Astrocyte (in vitro differentiated cells and primary cell): ENCODE results near the gene STK32B. TPM values are rescaled to one million over a fixed set of nuclear protein-coding genes. Genes with fewer than 3 reads are reported as not detected.

Source experiments
- DNase-seq: peaks from one replicate; pipeline ENCODE4 v3.0.0-alpha.2; 2010; ENCODE audit warnings: low read depth
- FAIRE-seq: peaks from 2 replicates; lab custom pipeline; 2011; peaks lifted over from hg19 to GRCh38; lab: Jason Lieb, UNC
- H2AFZ ChIP-seq: 2 replicates; pipeline ENCODE4 v1.6.0; 2012; ENCODE audit warnings: low read depth, low read length, inconsistent platforms
- H3K27ac ChIP-seq: 2 replicates; pipeline ENCODE4 v1.5.1; 2011; ENCODE audit warnings: low read depth, low read length, inconsistent platforms
- H3K27me3 ChIP-seq: 2 replicates; pipeline ENCODE4 v1.6.0; 2011; ENCODE audit warnings: low read length, inconsistent platforms; ENCODE audit not compliant: insufficient read depth
- H3K36me3 ChIP-seq: 2 replicates; pipeline ENCODE4 v1.5.1; 2011; ENCODE audit warnings: low read length, inconsistent platforms; ENCODE audit not compliant: insufficient read depth
- H3K4me1 ChIP-seq: 2 replicates; pipeline ENCODE4 v1.5.1; 2011; ENCODE audit warnings: low read length, inconsistent platforms; ENCODE audit not compliant: insufficient read depth
- H3K4me2 ChIP-seq: 2 replicates; pipeline ENCODE4 v1.6.0; 2012; ENCODE audit warnings: low read length, inconsistent platforms
- H3K4me3 ChIP-seq: 2 replicates; pipeline ENCODE4 v1.5.1; 2011; ENCODE audit warnings: low read depth, mild to moderate bottlenecking, low read length, inconsistent platforms; ENCODE audit not compliant: insufficient read depth
- H3K79me2 ChIP-seq: 2 replicates; pipeline ENCODE4 v1.6.0; 2012; ENCODE audit warnings: mild to moderate bottlenecking, low read length, inconsistent platforms; ENCODE audit not compliant: insufficient read depth
- H3K9ac ChIP-seq: 2 replicates; pipeline ENCODE4 v1.6.0; 2012; ENCODE audit warnings: mild to moderate bottlenecking, low read length, inconsistent platforms
- H3K9me3 ChIP-seq: 2 replicates; pipeline ENCODE4 v1.5.1; 2012; ENCODE audit warnings: low read depth, mild to moderate bottlenecking, low read length, inconsistent platforms; ENCODE audit not compliant: insufficient read depth
- H4K20me1 ChIP-seq: 2 replicates; pipeline ENCODE4 v1.6.0; 2012; ENCODE audit warnings: low read length, inconsistent platforms; ENCODE audit not compliant: insufficient read depth
- H3K27ac Mint-ChIP-seq: one replicate; pipeline ENCODE4 v1.8.0; 2021; ENCODE audit warnings: mild to moderate bottlenecking, mixed read lengths; ENCODE audit not compliant: unreplicated experiment
- H3K27me3 Mint-ChIP-seq: one replicate; pipeline ENCODE4 v1.8.0; 2021; ENCODE audit warnings: low read depth, mixed read lengths; ENCODE audit not compliant: unreplicated experiment
- H3K36me3 Mint-ChIP-seq: one replicate; pipeline ENCODE4 v1.8.0; 2021; ENCODE audit warnings: low read depth, mixed read lengths; ENCODE audit not compliant: unreplicated experiment
- H3K4me1 Mint-ChIP-seq: one replicate; pipeline ENCODE4 v1.8.0; 2021; ENCODE audit warnings: low read depth, mixed read lengths; ENCODE audit not compliant: unreplicated experiment
- H3K4me3 Mint-ChIP-seq: one replicate; pipeline ENCODE4 v1.8.0; 2021; ENCODE audit warnings: mild to moderate bottlenecking, moderate library complexity, mixed read lengths; ENCODE audit not compliant: unreplicated experiment
- H3K9me3 Mint-ChIP-seq: one replicate; pipeline ENCODE4 v1.8.0; 2021; ENCODE audit warnings: mild to moderate bottlenecking, mixed read lengths; ENCODE audit not compliant: unreplicated experiment
- CTCF ChIP-seq: IDR thresholded peaks from 2 replicates; pipeline ENCODE4 v1.5.1; 2011; ENCODE audit warnings: low read depth, mild to moderate bottlenecking, inconsistent platforms, low read length, moderate library complexity; ENCODE audit not compliant: insufficient read depth
- EZH2 ChIP-seq: IDR thresholded peaks from 2 replicates; pipeline ENCODE4 v1.6.1; 2012; ENCODE audit warnings: mild to moderate bottlenecking, low read length, inconsistent platforms; ENCODE audit not compliant: insufficient read depth
- total RNA-seq: library from RNA; stranded (reverse); gene quantifications from 2 replicates; pipeline ENCODE4 v1.2.1, GENCODE V29; 2021

Gene STK32B
- total RNA-seq, 1 donor from 2014 or later, result 2.9 TPM

DNA sequence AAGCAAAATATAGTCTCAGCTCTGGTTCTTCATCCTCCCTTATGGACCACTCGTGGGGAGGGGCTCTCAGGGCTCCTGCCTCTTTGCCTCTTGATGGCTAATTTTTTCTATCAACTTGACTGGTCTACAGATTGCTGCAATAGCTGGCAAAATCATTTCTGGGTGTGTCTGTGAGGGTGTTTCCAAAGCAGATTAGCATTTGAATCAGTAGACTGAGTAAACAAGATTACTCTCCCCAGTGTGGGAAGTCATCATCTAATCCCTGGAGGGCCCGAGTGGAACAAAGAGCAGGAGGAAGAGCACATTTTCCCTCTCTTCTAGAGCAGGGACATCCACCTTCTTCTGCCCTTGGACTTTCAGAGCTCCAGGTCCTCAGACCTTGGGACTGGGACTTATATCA, 153.5 kb downstream of the STK32B start:
- peaks cover 16% of the 10 kb centered on the region for H3K4me1 Mint-ChIP-seq
- no peak overlapping the region for H3K4me2 ChIP-seq
- TF ChIP-seq EZH2, result no peak
- H3K79me2 ChIP-seq, result no peaks in the 10 kb centered on the region
- H3K9ac ChIP-seq, result no peak overlapping the region
- no peak overlapping the region for H2AFZ ChIP-seq
- no peak overlapping the region for H3K27ac Mint-ChIP-seq
- FAIRE-seq (no peak), DNase-seq (no peak)
- H3K4me3 ChIP-seq, result no peak overlapping the region
- no peaks in the 10 kb centered on the region for H3K36me3 Mint-ChIP-seq
- H3K9me3 ChIP-seq, result no peaks in the 10 kb centered on the region
- H3K27ac ChIP-seq, result no peak overlapping the region
- no peaks in the 10 kb centered on the region for H3K27me3 Mint-ChIP-seq
- peaks cover 7% of the 10 kb centered on the region for H3K9me3 Mint-ChIP-seq
- H3K4me1 ChIP-seq, result peaks cover 14% of the 10 kb centered on the region
- no peaks in the 10 kb centered on the region for H3K27me3 ChIP-seq
- H3K4me3 Mint-ChIP-seq, result no peak overlapping the region
- no peaks in the 10 kb centered on the region for H4K20me1 ChIP-seq
- H3K36me3 ChIP-seq, result no peaks in the 10 kb centered on the region

- Histone ChIP-seq H3K4me1 (peaks cover 14% of the 10 kb centered on the region), H3K27ac (peak overlapping the region; percentile 54), H3K4me2 (peak overlapping the region; percentile 64), H3K9ac (no peak overlapping the region), H3K79me2 (no peaks in the 10 kb centered on the region), H3K27me3 (no peaks in the 10 kb centered on the region), H3K9me3 (no peaks in the 10 kb centered on the region), H3K4me3 (no peak overlapping the region), H3K36me3 (no peaks in the 10 kb centered on the region), H4K20me1 (no peaks in the 10 kb centered on the region), H2AFZ (no peak overlapping the region)
- Mint-ChIP-seq H3K9me3 (peaks cover 7% of the 10 kb centered on the region), H3K36me3 (no peaks in the 10 kb centered on the region), H3K4me3 (no peak overlapping the region), H3K27ac (no peak overlapping the region), H3K4me1 (peaks cover 16% of the 10 kb centered on the region), H3K27me3 (no peaks in the 10 kb centered on the region)
- DNase-seq (peak; percentile 91), FAIRE-seq (peak; percentile 60)
- no peak for TF ChIP-seq EZH2
- no peak for TF ChIP-seq CTCF
Measured at GRCh38 chr4:5206016-5206790, 154.9 kb downstream of the STK32B start.

DNA sequence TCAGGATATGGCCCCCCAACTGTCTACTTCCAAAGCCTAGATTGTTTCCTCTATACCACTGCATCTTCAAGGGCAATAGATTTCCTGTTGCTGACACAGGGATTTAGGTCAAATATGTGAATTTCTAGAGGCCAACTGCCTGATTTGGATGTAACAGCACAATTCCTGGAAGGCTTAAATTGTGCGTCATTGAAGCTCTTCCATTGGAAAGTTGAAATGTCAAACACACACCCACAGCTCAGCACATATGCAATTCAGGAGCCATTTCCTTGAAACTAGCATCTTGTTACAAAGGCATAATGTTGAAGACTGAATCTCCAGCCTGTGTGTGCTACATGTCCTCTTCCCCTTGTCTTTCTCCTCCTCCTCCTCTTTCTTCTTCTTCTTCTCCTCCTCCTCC, 158.6 kb downstream of the STK32B start:
- H3K4me3 ChIP-seq, result no peak overlapping the region
- Mint-ChIP-seq H3K4me3 (no peak overlapping the region), H3K36me3 (no peaks in the 10 kb centered on the region), H3K4me1 (peaks cover 9% of the 10 kb centered on the region), H3K9me3 (peaks cover 1% of the 10 kb centered on the region), H3K27ac (no peak overlapping the region), H3K27me3 (no peaks in the 10 kb centered on the region)
- H4K20me1 ChIP-seq, result no peaks in the 10 kb centered on the region
- H3K9ac ChIP-seq, result no peak overlapping the region
- DNase-seq, result no peak
- H3K36me3 ChIP-seq, result no peaks in the 10 kb centered on the region
- H3K79me2 ChIP-seq, result no peaks in the 10 kb centered on the region
- H3K4me2 ChIP-seq, result no peak overlapping the region
- no peaks in the 10 kb centered on the region for H3K27me3 ChIP-seq
- no peaks in the 10 kb centered on the region for H3K9me3 ChIP-seq
- no peak overlapping the region for H2AFZ ChIP-seq
- TF ChIP-seq EZH2, result no peak
- no peak for TF ChIP-seq CTCF
- FAIRE-seq, result no peak
- H3K4me1 ChIP-seq, result peaks cover 14% of the 10 kb centered on the region
- H3K27ac ChIP-seq, result no peak overlapping the region
